ENCODE data around the gene LRMDA. TPM values are rescaled to one million over a fixed set of nuclear protein-coding genes. Genes with fewer than 3 reads are reported as not detected.

LRMDA gene
- total RNA-seq, 1 donor from 2014 or later, result 4.5 TPM

GRCh38 chr10:76403912-76404311 is 972.5 kb downstream of the LRMDA start:
- FAIRE-seq, result no peak
- DNase-seq (ENCODE audit: low spot score in 2 of 2), result no peak

GRCh38 chr10:76404531-76404930 is 973.1 kb downstream of the LRMDA start:
- DNase-seq (ENCODE audit: low spot score in 2 of 2) (no peak), FAIRE-seq (no peak)

DNA sequence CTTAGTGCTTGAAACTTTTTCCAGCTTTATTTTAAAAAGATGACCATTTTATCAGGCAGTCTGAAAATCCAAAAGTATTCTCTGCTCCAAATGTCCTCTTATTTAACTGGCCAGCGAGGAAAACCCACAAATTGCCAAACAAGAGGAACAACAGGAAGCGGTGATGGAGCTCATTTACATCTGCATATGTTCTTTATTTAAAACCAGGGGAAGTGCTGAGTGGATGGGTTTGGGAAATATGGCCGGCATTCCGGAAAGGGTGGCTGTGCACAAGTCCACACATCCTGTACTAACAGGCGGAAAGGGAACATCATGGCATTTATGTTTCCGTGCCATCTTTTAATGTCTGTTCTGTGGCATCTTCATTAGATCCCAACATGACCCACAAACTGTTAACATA is 974.5 kb downstream of the LRMDA start:
- FAIRE-seq (no peak), DNase-seq (ENCODE audit: low spot score in 2 of 2) (no peak)

DNA sequence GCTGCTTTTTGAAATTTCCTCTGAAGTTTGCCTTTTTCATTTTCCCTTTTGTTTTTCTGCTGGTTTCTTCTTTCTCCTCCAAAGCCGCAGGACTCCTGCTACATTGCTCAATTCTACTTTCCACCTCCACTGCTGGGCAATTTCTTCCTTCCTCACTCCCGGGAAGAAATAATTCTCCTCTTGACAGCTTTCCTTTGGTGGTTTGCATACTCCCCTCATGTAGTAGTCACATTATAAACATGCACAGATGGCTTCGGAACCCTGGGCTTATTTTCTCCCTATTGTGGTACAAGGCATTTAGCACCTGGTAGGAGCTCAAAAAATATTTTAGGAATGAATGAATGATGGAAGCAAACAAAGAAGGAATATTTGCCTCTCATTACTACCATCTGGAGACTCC is 977.2 kb downstream of the LRMDA start:
- no peak for FAIRE-seq
- no peak for DNase-seq (ENCODE audit: low spot score in 2 of 2)

GRCh38 chr10:76411729-76412435 is 980.5 kb downstream of the LRMDA start:
- DNase-seq (ENCODE audit: low spot score in 2 of 2) (no peak), FAIRE-seq (no peak)

DNA sequence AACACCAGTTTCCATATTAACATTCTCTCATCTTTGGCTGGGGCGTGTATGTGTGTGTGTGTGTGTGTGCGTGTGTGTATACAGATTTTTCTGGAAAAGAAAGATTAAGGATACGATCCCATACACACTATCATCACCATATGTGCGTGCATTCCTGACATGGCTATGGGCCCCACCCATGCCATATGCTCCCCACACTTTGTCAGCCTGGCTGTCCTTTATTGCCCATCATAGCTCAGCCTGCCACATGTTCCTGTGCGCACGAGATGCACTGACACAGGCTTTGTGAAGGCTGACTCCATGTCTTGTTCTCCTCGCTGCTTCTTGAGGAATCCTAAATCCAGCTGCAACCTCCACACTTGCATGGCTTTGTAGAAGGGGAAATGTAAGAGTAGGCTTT is 984.1 kb downstream of the LRMDA start:
- no peak for FAIRE-seq
- no peak for DNase-seq (ENCODE audit: low spot score in 2 of 2)

DNA sequence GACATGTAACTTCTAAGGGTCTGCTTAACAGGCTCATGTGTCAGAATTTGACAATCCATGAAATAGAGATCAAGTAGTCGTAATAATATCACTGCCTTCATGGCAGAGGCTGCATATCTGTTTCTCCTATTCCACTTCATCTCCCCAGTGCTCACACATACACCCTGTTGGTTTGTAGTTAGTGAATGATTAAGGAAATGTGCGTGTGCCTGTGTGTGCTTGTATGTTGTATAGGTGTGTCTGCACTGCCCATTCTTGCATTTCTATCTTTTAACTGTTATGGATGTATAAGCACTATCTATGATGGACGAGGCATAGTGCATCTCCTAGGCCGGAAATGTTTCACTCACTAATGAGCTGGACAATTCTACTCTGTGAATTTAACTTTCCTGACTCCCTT is 985.2 kb downstream of the LRMDA start:
- DNase-seq (ENCODE audit: low spot score in 2 of 2) (no peak), FAIRE-seq (no peak)

DNA sequence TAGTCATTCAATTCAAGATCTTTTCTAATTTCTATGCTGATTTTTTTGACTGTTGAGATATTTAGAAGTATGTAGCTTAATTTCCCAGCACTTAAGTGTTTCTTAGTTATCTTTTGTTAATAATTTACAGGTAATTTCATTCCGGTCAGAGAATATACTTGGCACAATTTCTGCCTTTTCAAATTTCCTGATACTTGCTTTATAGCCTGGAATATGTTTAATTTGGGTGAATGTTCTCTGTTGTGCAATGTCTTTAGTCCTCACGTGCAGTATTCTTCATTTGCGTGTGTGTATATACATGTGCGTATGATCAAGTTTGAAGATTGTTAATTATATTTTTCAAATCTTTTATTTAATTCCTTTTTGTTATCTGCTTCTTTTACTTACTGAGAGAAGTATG is 989.3 kb downstream of the LRMDA start:
- FAIRE-seq (no peak), DNase-seq (ENCODE audit: low spot score in 2 of 2) (no peak)

- DNase-seq (ENCODE audit: low spot score in 2 of 2) (no peak), FAIRE-seq (no peak)
Measured at GRCh38 chr10:76422769-76423168, 991.3 kb downstream of the LRMDA start.

GRCh38 chr10:76428551-76429367 is 997.3 kb downstream of the LRMDA start:
- no peak for DNase-seq (ENCODE audit: low spot score in 2 of 2)
- FAIRE-seq, result no peak

GRCh38 chr10:76429368-76430060 is 998.1 kb downstream of the LRMDA start:
- no peak for FAIRE-seq

GRCh38 chr10:76430061-76430645 is 998.7 kb downstream of the LRMDA start:
- no peak for FAIRE-seq
- no peak for DNase-seq (ENCODE audit: low spot score in 2 of 2)

More at GRCh38 chr10:76429368-76430060, 998.1 kb downstream of the LRMDA start:
- DNase-seq (ENCODE audit: low spot score in 2 of 2), result no peak

DNA sequence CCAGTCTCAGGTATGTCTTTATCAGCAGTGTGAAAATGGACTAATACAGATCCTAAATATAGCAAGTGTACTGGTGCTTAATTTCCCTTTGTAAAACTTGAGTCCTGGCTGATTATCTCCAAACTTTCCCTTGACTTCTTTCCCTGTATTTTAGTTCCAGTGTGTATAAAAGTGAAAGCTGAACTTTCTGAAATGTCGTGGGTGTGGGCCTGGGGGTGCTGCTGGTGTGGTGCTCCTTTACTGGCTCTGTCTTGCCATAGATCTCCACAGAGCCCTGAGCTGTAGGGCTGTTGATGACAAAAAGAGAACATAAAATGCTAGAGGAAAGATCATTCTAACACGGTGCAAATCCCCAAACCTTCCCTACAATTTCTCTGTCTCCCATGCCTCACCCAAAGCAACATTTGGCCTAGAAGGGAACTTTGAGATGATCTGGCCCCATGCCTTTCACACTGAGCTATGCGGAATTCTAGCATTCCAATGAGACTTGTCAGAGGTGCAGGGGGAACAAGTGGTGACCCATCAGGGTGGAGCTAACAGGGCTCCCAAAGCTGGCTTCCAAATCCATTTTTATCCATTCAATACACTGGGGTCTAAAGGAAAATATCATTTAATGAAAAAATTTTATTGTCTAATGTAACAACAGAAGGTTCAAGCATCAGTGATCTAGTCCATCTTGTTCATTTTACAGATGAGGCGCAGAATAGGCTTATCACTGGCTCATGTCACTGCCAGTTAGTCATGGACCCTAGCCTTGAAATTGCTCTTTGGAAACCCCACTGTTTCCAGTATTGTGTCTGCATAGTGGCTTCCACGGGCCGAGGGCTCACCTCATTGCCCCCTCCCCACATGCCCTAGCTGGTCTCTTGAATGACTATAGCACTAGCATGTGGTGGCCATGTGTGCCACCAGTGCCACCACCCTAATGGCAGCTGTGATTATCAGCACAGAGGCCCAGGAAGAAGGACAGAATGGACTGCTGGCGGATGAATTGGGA is 1000.9 kb downstream of the LRMDA start:
- DNase-seq (ENCODE audit: low spot score in 2 of 2), result no peak
- FAIRE-seq, result no peak

GRCh38 chr10:76433161-76434005 is 1002.0 kb downstream of the LRMDA start:
- DNase-seq (ENCODE audit: low spot score in 2 of 2) (no peak), FAIRE-seq (no peak)

- DNase-seq (ENCODE audit: low spot score in 2 of 2), result no peak
- no peak for FAIRE-seq
Measured at GRCh38 chr10:76435157-76435556, 1003.7 kb downstream of the LRMDA start.

- FAIRE-seq (no peak), DNase-seq (ENCODE audit: low spot score in 2 of 2) (no peak)
Measured at GRCh38 chr10:76436401-76436811, 1005.0 kb downstream of the LRMDA start.

GRCh38 chr10:76436981-76437380 is 1005.6 kb downstream of the LRMDA start:
- no peak for FAIRE-seq
- DNase-seq (ENCODE audit: low spot score in 2 of 2), result no peak

DNA sequence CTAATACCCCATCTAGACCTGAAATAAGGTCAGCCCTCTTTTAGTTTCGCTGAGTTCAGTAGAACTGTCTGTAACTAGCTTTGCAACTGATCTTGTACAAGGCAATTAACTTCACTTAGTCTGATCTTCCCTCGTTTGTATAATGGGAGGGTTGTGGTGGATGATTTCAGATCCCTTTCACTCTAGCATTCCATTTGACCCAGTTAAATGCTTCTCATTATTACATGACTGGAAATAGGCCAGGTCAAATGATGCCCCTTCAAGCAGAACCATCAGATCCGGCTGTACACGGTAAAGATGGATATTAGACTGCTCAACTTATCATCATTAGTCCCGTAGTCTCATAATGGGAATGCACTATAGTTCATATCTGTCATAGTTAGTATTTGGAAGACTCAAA is 1009.0 kb downstream of the LRMDA start:
- FAIRE-seq, result no peak

GRCh38 chr10:76442113-76442512 is 1010.7 kb downstream of the LRMDA start:
- no peak for FAIRE-seq
- DNase-seq (ENCODE audit: low spot score in 2 of 2), result no peak

More for the DNA sequence above, 1009.0 kb downstream of the LRMDA start:
- no peak for DNase-seq (ENCODE audit: low spot score in 2 of 2)
